ENCODE data around the gene RIN1. TPM values are rescaled to one million over a fixed set of nuclear protein-coding genes. Genes with fewer than 3 reads are reported as not detected.

RIN1 gene
- total and polyA plus RNA-seq, 9 of the 15 experiments (the other 6 are each of a cell fraction or from before 2014, with no cell fraction given), result 0.01 to 1.2 (median 0.45) TPM; not detected in 1

- under 1% methylated on average over 47 of the region's 87 CpGs for WGBS (ENCODE audit: insufficient coverage, low coverage, missing lambda C conversion rate)
- FAIRE-seq (peak; percentile 100), ATAC-seq (peak; percentile 98), DNase-seq (ENCODE audit: extremely low read depth in 1 of 4, low spot score in 3 of 4) (peak; percentile 96 to 100 (median 98))
- BruUV-seq (replicated peaks), result TSS peak; percentile 49
- Histone ChIP-seq H3K36me3 (ENCODE audit: control insufficient read depth, insufficient read depth, low read length) (peaks cover 36% of the 10 kb centered on the region; the same call in 2 of the 3 replicates), H2AFZ (ENCODE audit: low read depth, low read length) (peak within 1 kb of the TSS; percentile 92), H3K9me1 (ENCODE audit: control insufficient read depth, insufficient read depth, low read length) (no peaks in the 10 kb centered on the region), H3K4me3 (peak within 1 kb of the TSS; percentile 84), H3K4me2 (ENCODE audit: insufficient read depth, low read length) (peak within 1 kb of the TSS; percentile 100), H3K9ac (ENCODE audit: insufficient read depth in 1 of 2, low read depth in 2 of 2, low read length in 2 of 2) (peak within 1 kb of the TSS; percentile 93 to 100), H4K20me1 (replicated peaks; ENCODE audit: control insufficient read depth, insufficient read depth, low read length) (0 out of 2 replicates have a peak, but pooled peaks cover 7% of the 10 kb centered on the region), H3K4me1 (replicated peaks in 1 of 2; ENCODE audit: control insufficient read depth in 2 of 2, insufficient read depth in 2 of 2, low read length in 2 of 2) (peaks cover 19 to 61% of the 10 kb centered on the region in 2 experiments), H3K79me2 (ENCODE audit: control insufficient read depth, insufficient read depth, low read length) (peaks cover 24% of the 10 kb centered on the region), H3K27me3 (ENCODE audit: control insufficient read depth in 2 of 2, insufficient read depth in 2 of 2, low read length in 2 of 2) (no peaks in the 10 kb centered on the region), H3K9me3 (replicated peaks; ENCODE audit: control insufficient read depth, insufficient read depth, low read depth, low read length) (no peaks in the 10 kb centered on the region), H3K27ac (ENCODE audit: extremely low read depth, low read depth, low read length) (peak within 1 kb of the TSS; percentile 80)
- intact Hi-C loops (cut with micrococcal nuclease) (loop anchor here (2.0 kb wide), 1 partner anchor 66 kb away; no protein-coding TSS in a partner anchor), in situ Hi-C loops (cut with MboI) (no loop called here)
- ChIA-PET CTCF (ENCODE audit: low intra/inter-chr PET ratio) (interaction anchor here (0.7 kb wide), 1 partner anchor 120 kb away, joined by 3 read pairs; no protein-coding TSS in a partner anchor), POLR2A (interaction anchor here (0.6 to 2.6 kb wide), 26 partner anchors 9 to 1211 kb away, joined by 3 to 18 read pairs (median 4); partner anchors contain the start of genes B4GAT1, CNIH2, RAB1B and RIN1)
- peak; percentile 87 to 89 for TF ChIP-seq NONO (IDR thresholded peaks at IDR 0.05; ENCODE audit: low read depth in 2 of 2, low read length in 1 of 2)
- TF ChIP-seq USF1 (CRISPR knock-in tag; IDR thresholded peaks at IDR 0.05), result peak; percentile 60
- no peak for TF ChIP-seq ZNF347 (CRISPR knock-in tag; IDR thresholded peaks at IDR 0.05; ENCODE audit: low read depth)
- TF ChIP-seq MAZ (CRISPR knock-in tag; conservative IDR thresholded peaks at IDR 0.05 in 1 of 2, IDR thresholded peaks at IDR 0.05 in 1 of 2), result peak; percentile 75 to 94
- no peak for TF ChIP-seq RBM34 (IDR thresholded peaks at IDR 0.05; ENCODE audit: borderline replicate concordance, insufficient read depth, low read length)
- TF ChIP-seq UBTF (IDR thresholded peaks at IDR 0.05; ENCODE audit: borderline replicate concordance in 1 of 2, low read depth in 2 of 2, low read length in 2 of 2), result peak in 1 of 2 experiments; percentile 72; a peak in 1 of 4 replicates
- TF ChIP-seq ATF3 (IDR thresholded peaks at IDR 0.05), result peak; percentile 71
- peak; percentile 46; the same call in 1 of the 2 replicates for TF ChIP-seq ATF3 (CRISPR knock-in tag; conservative IDR thresholded peaks at IDR 0.05)
- peak; percentile 41 for TF ChIP-seq CTCFL (IDR thresholded peaks at IDR 0.05; ENCODE audit: borderline replicate concordance, insufficient read depth, low read depth, low read length, poor library complexity, severe bottlenecking)
- no peak for TF ChIP-seq ERF (CRISPR knock-in tag; IDR thresholded peaks at IDR 0.05)
- TF ChIP-seq ZBTB1 (CRISPR knock-in tag; IDR thresholded peaks at IDR 0.05; ENCODE audit: borderline replicate concordance, low read depth), result no peak
- peak; percentile 92 for TF ChIP-seq PHF8 (IDR thresholded peaks at IDR 0.05; ENCODE audit: borderline replicate concordance, low read length)
Observed at GRCh38 chr11:66288671-66289547, 47.3 kb downstream of the RIN1 start, which contains the start of gene YIF1A. YIF1A (minus strand) TSS chr11:66289143; CDS start chr11:66288985, 158 bp downstream.

All from K562 (cell line).